ENCODE data around the gene FGGY.

Gene FGGY

DNA sequence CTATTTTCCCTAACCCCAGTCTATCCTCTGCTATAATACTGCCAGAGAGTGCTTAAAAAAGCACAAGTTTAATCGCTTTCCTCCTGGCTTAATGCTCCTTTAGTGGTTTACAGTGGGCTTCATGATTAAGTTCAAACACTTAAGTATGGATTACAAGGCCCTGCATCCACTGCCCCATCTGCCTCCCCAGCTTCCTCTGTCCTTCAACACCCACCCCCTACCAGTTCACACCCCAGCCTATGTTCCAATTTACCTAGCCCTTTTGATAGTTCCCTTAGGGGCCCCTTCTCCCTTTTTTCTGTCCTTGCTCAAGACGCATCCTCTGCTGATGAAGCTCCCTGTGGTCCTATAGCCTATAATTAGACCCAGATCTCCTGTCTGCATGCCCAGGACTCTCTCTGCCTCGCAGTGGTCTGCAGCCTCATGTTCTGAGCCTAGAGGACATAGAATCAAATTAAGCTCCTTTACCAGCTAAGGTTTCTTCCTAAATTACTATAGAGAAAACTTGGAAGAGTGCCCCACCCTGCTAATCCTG is 212.5 kb downstream of the FGGY start:
- Histone ChIP-seq H3K9me3 (ENCODE audit: control insufficient read depth, insufficient read depth, low read depth, low read length) (no peaks in the 10 kb centered on the region), H3K27ac (ENCODE audit: extremely low read depth, low read depth, low read length) (no peak overlapping the region), H3K4me3 (ENCODE audit: low read depth, low read length) (no peak overlapping the region), H3K36me3 (ENCODE audit: control insufficient read depth in 2 of 2, insufficient read depth in 1 of 2, low read length in 2 of 2) (no peaks in the 10 kb centered on the region), H3K4me1 (ENCODE audit: control insufficient read depth, insufficient read depth, low read length) (no peaks in the 10 kb centered on the region; the same call in 1 of the 2 replicates)
- ChIA-PET CTCF (interaction anchor here (0.6 kb wide), 2 partner anchors 245 to 371 kb away, joined by 3 read pairs; no protein-coding TSS in a partner anchor), POLR2A (no interaction called here)
- TF ChIP-seq GLI4 (tag by site-specific recombination; IDR thresholded peaks at IDR 0.05) (no peak), GFI1B (tag by site-specific recombination; IDR thresholded peaks at IDR 0.05) (no peak), ZNF792 (tag by site-specific recombination; IDR thresholded peaks at IDR 0.05) (no peak), ZSCAN23 (tag by site-specific recombination; IDR thresholded peaks at IDR 0.05) (no peak), SALL2 (tag by site-specific recombination; IDR thresholded peaks at IDR 0.05; ENCODE audit: borderline replicate concordance) (no peak), ZNF138 (tag by site-specific recombination; IDR thresholded peaks at IDR 0.05; ENCODE audit: borderline replicate concordance) (no peak)
- TF ChIP-seq, protein P1, sequence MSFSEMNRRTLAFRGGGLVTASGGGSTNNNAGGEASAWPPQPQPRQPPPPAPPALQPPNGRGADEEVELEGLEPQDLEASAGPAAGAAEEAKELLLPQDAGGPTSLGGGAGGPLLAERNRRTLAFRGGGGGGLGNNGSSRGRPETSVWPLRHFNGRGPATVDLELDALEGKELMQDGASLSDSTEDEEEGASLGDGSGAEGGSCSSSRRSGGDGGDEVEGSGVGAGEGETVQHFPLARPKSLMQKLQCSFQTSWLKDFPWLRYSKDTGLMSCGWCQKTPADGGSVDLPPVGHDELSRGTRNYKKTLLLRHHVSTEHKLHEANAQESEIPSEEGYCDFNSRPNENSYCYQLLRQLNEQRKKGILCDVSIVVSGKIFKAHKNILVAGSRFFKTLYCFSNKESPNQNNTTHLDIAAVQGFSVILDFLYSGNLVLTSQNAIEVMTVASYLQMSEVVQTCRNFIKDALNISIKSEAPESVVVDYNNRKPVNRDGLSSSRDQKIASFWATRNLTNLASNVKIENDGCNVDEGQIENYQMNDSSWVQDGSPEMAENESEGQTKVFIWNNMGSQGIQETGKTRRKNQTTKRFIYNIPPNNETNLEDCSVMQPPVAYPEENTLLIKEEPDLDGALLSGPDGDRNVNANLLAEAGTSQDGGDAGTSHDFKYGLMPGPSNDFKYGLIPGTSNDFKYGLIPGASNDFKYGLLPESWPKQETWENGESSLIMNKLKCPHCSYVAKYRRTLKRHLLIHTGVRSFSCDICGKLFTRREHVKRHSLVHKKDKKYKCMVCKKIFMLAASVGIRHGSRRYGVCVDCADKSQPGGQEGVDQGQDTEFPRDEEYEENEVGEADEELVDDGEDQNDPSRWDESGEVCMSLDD (tag by site-specific recombination; IDR thresholded peaks at IDR 0.05): no peak

DNA sequence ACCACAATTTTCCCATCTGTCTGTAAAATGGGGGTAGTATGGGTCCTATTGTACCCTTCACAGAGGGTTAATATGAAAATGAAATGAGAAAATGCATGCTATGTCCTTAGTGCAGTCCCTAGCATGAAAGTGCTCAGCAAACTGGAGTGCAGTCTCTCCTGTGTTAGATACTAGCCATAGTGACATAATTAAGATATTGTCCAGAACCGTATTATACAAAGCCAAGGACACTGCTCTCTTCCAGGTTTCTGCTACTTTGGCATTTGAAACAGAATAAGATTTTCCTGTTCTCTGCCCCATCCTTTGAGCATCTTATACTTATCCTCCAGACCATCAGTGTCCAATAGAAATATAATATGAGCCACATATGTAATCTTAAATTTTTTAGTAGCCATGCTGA is 213.4 kb downstream of the FGGY start:
- Histone ChIP-seq H3K4me1 (ENCODE audit: control insufficient read depth, insufficient read depth, low read length) (no peaks in the 10 kb centered on the region; the same call in 1 of the 2 replicates), H3K9me3 (ENCODE audit: control insufficient read depth, insufficient read depth, low read depth, low read length) (no peaks in the 10 kb centered on the region), H3K27ac (ENCODE audit: extremely low read depth, low read depth, low read length) (no peak overlapping the region), H3K4me3 (ENCODE audit: low read depth, low read length) (no peak overlapping the region), H3K36me3 (ENCODE audit: control insufficient read depth in 2 of 2, insufficient read depth in 1 of 2, low read length in 2 of 2) (no peaks in the 10 kb centered on the region)
- TF ChIP-seq SCRT1 (tag by site-specific recombination; IDR thresholded peaks at IDR 0.05; ENCODE audit: borderline replicate concordance) (no peak), ZNF16 (tag by site-specific recombination; IDR thresholded peaks at IDR 0.05; ENCODE audit: low read depth) (no peak), ZNF654 (tag by site-specific recombination; IDR thresholded peaks at IDR 0.05; ENCODE audit: low read depth) (no peak), MZF1 (tag by site-specific recombination; IDR thresholded peaks at IDR 0.05; ENCODE audit: borderline replicate concordance) (no peak), ZNF585B (tag by site-specific recombination; IDR thresholded peaks at IDR 0.05) (no peak), ZNF596 (tag by site-specific recombination; IDR thresholded peaks at IDR 0.05) (no peak), ZNF677 (tag by site-specific recombination; IDR thresholded peaks at IDR 0.05) (no peak), ZNF23 (tag by site-specific recombination; IDR thresholded peaks at IDR 0.05; ENCODE audit: borderline replicate concordance) (no peak), ZNF433 (tag by site-specific recombination; IDR thresholded peaks at IDR 0.05; ENCODE audit: low read depth) (no peak), ZFP37 (tag by site-specific recombination; IDR thresholded peaks at IDR 0.05) (no peak)
- TF ChIP-seq, protein P2, sequence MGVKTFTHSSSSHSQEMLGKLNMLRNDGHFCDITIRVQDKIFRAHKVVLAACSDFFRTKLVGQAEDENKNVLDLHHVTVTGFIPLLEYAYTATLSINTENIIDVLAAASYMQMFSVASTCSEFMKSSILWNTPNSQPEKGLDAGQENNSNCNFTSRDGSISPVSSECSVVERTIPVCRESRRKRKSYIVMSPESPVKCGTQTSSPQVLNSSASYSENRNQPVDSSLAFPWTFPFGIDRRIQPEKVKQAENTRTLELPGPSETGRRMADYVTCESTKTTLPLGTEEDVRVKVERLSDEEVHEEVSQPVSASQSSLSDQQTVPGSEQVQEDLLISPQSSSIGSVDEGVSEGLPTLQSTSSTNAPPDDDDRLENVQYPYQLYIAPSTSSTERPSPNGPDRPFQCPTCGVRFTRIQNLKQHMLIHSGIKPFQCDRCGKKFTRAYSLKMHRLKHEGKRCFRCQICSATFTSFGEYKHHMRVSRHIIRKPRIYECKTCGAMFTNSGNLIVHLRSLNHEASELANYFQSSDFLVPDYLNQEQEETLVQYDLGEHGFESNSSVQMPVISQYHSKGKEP (tag by site-specific recombination; IDR thresholded peaks at IDR 0.05): no peak
- TF ChIP-seq, protein P3, sequence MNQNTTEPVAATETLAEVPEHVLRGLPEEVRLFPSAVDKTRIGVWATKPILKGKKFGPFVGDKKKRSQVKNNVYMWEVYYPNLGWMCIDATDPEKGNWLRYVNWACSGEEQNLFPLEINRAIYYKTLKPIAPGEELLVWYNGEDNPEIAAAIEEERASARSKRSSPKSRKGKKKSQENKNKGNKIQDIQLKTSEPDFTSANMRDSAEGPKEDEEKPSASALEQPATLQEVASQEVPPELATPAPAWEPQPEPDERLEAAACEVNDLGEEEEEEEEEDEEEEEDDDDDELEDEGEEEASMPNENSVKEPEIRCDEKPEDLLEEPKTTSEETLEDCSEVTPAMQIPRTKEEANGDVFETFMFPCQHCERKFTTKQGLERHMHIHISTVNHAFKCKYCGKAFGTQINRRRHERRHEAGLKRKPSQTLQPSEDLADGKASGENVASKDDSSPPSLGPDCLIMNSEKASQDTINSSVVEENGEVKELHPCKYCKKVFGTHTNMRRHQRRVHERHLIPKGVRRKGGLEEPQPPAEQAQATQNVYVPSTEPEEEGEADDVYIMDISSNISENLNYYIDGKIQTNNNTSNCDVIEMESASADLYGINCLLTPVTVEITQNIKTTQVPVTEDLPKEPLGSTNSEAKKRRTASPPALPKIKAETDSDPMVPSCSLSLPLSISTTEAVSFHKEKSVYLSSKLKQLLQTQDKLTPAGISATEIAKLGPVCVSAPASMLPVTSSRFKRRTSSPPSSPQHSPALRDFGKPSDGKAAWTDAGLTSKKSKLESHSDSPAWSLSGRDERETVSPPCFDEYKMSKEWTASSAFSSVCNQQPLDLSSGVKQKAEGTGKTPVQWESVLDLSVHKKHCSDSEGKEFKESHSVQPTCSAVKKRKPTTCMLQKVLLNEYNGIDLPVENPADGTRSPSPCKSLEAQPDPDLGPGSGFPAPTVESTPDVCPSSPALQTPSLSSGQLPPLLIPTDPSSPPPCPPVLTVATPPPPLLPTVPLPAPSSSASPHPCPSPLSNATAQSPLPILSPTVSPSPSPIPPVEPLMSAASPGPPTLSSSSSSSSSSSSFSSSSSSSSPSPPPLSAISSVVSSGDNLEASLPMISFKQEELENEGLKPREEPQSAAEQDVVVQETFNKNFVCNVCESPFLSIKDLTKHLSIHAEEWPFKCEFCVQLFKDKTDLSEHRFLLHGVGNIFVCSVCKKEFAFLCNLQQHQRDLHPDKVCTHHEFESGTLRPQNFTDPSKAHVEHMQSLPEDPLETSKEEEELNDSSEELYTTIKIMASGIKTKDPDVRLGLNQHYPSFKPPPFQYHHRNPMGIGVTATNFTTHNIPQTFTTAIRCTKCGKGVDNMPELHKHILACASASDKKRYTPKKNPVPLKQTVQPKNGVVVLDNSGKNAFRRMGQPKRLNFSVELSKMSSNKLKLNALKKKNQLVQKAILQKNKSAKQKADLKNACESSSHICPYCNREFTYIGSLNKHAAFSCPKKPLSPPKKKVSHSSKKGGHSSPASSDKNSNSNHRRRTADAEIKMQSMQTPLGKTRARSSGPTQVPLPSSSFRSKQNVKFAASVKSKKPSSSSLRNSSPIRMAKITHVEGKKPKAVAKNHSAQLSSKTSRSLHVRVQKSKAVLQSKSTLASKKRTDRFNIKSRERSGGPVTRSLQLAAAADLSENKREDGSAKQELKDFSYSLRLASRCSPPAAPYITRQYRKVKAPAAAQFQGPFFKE (tag by site-specific recombination; IDR thresholded peaks at IDR 0.05; ENCODE audit: borderline replicate concordance): no peak
- POLR2A ChIA-PET: no interaction called here
- CTCF ChIA-PET: interaction anchor here (0.6 kb wide), 1 partner anchor 371 kb away, joined by 3 read pairs; no protein-coding TSS in a partner anchor

Data from HEK293 (cell line).